Psoas muscle (tissue), 8 donors: ENCODE results near the gene CUL5. TPM values are rescaled to one million over a fixed set of nuclear protein-coding genes. Genes with fewer than 3 reads are reported as not detected.

Experiments used
- ATAC-seq, 4 donors: fragments of 200-7000 bp; cut with Tn5 transposase; one replicate each; pipeline ENCODE4 v1.9.1; 2020; ENCODE audit warnings: moderate library complexity in 3 of 4, mild to moderate bottlenecking in 2 of 4
- DNase-seq, 2 donors: peaks; one replicate each; pipeline ENCODE4 v3.0.0-alpha.2; 2020
- H3K27ac ChIP-seq: fragments of 200-600 bp; one replicate; pipeline ENCODE4 v1.8.0; 2022
- H3K27me3 ChIP-seq, 3 donors: fragments of 200-600 bp in 1 of 3; one replicate each; pipeline versions ENCODE4 v1.6.1 to v1.8.0; 2013 to 2022; ENCODE audit warnings: low read length in 2 of 3, mild to moderate bottlenecking in 2 of 3, moderate library complexity in 1 of 3; ENCODE audit not compliant: insufficient read depth in 3 of 3
- H3K36me3 ChIP-seq, 2 donors: fragments of 200-600 bp in 1 of 2; one replicate each; pipeline versions ENCODE4 v1.6.1 to v1.8.0; 2013 to 2022; ENCODE audit warnings: low read depth in 1 of 2, mild to moderate bottlenecking in 1 of 2, moderate library complexity in 1 of 2; ENCODE audit not compliant: insufficient read depth in 1 of 2
- H3K4me1 ChIP-seq: fragments of 200-600 bp; one replicate; pipeline ENCODE4 v1.8.0; 2022
- H3K4me3 ChIP-seq: fragments of 200-600 bp; one replicate; pipeline ENCODE4 v1.8.0; 2022; ENCODE audit warnings: mild to moderate bottlenecking
- H3K9me3 ChIP-seq: fragments of 200-600 bp; one replicate; pipeline ENCODE4 v1.8.0; 2022
- CTCF ChIP-seq: fragments of 200-600 bp; IDR thresholded peaks from one replicate; pipeline ENCODE4 v1.8.0; 2022; ENCODE audit warnings: antibody characterized with exemption
- WGBS, 3 donors: extraction: QIAGEN DNeasy Blood & Tissue Kit; methylation state at CpG; one replicate each; pipeline versions ENCODE4 v1.1.6 to v1.1.7; 2013; 5-methylcytosine and 5-hydroxymethylcytosine counted together
- intact Hi-C, 2 donors: fragments of 100-400 bp; cut with DNase I; formaldehyde crosslinking; loops; one replicate each; pipeline versions ENCODE4 v1.11.0 to v1.14.2; 2022
- long read RNA-seq, 2 donors: library from polyadenylated mRNA; unstranded; transcript quantifications; one replicate each; pipeline ENCODE4 v2.0.0, GENCODE V29; 2021
- polyA plus RNA-seq, 3 donors: library from polyadenylated mRNA; stranded (reverse); fragments of 200-250 nt; gene quantifications; one replicate each; pipeline ENCODE4 v1.2.3, GENCODE V29; 2013
- total RNA-seq, 4 donors: library from RNA; stranded (reverse); fragmentation: NEBNext Ultra II Directional in 2 of 4; extraction: Animal tissue kit (Norgen Biotek cat#: 25700) in 2 of 4; gene quantifications; one replicate each; pipeline versions ENCODE4 v1.2.1 to v1.2.4, GENCODE V29; 2021 to 2023
- donor health status: healthy with polysubstance abuse.
- donor health status: DM: no; HTN: no; CAD: no; lungs with moderate emphysema.
- donor health status: Bipolar disorder and iron deficiency.
- donor health status: healthy.
- donor health status: DM: yes; HTN: yes; CAD: no.
- donor health status: DM: no; HTN: no; CAD: no.
- donor health status: DM: no; HTN: no; CAD: no.
- donor health status: DM: yes; HTN: yes; CAD: no.

Gene CUL5
- total RNA-seq (10 to 100 TPM; 57.8 to 92.2 (median 65.5) TPM), polyA plus RNA-seq (10 to 100 TPM; 10.5 to 38.0 (median 13.8) TPM)
- long read RNA-seq, donor 1, full-length matches to known transcripts, result 4 of 43 reads
- long read RNA-seq, donor 1, partial matches to known transcripts, result 33 of 43 reads
- long read RNA-seq, donor 1, other reads (novel, unspliced or antisense), result 6 of 43 reads
- long read RNA-seq, donor 2, full-length matches to known transcripts, result 5 of 48 reads
- long read RNA-seq, donor 2, partial matches to known transcripts, result 34 of 48 reads
- long read RNA-seq, donor 2, other reads (novel, unspliced or antisense), result 9 of 48 reads

- H3K9me3 ChIP-seq, result no peaks in the 10 kb centered on the region
- TF ChIP-seq CTCF, result peak; percentile 83
- WGBS, 3 donors, result 0% methylated on average over 68 to 72 of the region's 72 CpGs
- no peaks in the 10 kb centered on the region for H3K36me3 ChIP-seq
- ATAC-seq (peak; percentile 96 to 98 (median 96)), DNase-seq (peak; percentile 94 to 96)
- H3K4me3 ChIP-seq, result peak within 1 kb of the TSS; percentile 81
- H3K4me1 ChIP-seq, result peaks cover 35% of the 10 kb centered on the region
- intact Hi-C loops, result loop anchor here in 1 of 2 donors (2.0 to 10.0 kb wide), 3 partner anchors 26 to 638 kb away; partner anchors contain the start of genes ATM and NPAT
- no peaks in the 10 kb centered on the region for H3K27me3 ChIP-seq
- H3K27ac ChIP-seq, result peak within 1 kb of the TSS; percentile 91
These were observed at the start of gene CUL5 for GRCh38 chr11:108008656-108009496. TSS of gene CUL5 (plus strand) at chr11:108008898. CDS start at chr11:108009349, 451 bp downstream.

- H3K27me3 ChIP-seq, result no peaks in the 10 kb centered on the region
- intact Hi-C loops, result no loop called here
- no peaks in the 10 kb centered on the region for H3K4me1 ChIP-seq
- H3K4me3 ChIP-seq, result no peak overlapping the region
- no peaks in the 10 kb centered on the region for H3K9me3 ChIP-seq
- no peaks in the 10 kb centered on the region for H3K36me3 ChIP-seq
- no peak for TF ChIP-seq CTCF
- DNase-seq (no peak), ATAC-seq (no peak)
- WGBS, 3 donors, result 69 to 75% (median 74%) methylated on average over 3 of the region's 3 CpGs
- no peak overlapping the region for H3K27ac ChIP-seq
These were observed 47.2 kb upstream of the CUL5 start for GRCh38 chr11:107961480-107961879.

GRCh38 chr11:107962181-107962580 lies 46.5 kb upstream of the CUL5 start:
- intact Hi-C loops, result no loop called here
- no peaks in the 10 kb centered on the region for H3K27me3 ChIP-seq
- ATAC-seq, result no peak

GRCh38 chr11:107963091-107963490 lies 45.6 kb upstream of the CUL5 start:
- TF ChIP-seq CTCF, result no peak
- Histone ChIP-seq H3K27me3 (no peaks in the 10 kb centered on the region), H3K9me3 (no peaks in the 10 kb centered on the region), H3K4me3 (no peak overlapping the region), H3K36me3 (no peaks in the 10 kb centered on the region), H3K27ac (no peak overlapping the region), H3K4me1 (no peaks in the 10 kb centered on the region)
- DNase-seq (no peak), ATAC-seq (no peak)
- intact Hi-C loops, result no loop called here
- 67 to 77% (median 76%) methylated on average over 8 of the region's 8 CpGs for WGBS, 3 donors

More at GRCh38 chr11:107962181-107962580, 46.5 kb upstream of the CUL5 start:
- no peak for TF ChIP-seq CTCF
- 56 to 66% (median 56%) methylated on average over 1 of the region's 1 CpG for WGBS, 3 donors
- no peak for DNase-seq
- Histone ChIP-seq H3K36me3 (no peaks in the 10 kb centered on the region), H3K9me3 (no peaks in the 10 kb centered on the region), H3K27ac (no peak overlapping the region), H3K4me1 (no peaks in the 10 kb centered on the region), H3K4me3 (no peak overlapping the region)
